ENCODE results near the gene NECTIN4.

Gene NECTIN4

DNA sequence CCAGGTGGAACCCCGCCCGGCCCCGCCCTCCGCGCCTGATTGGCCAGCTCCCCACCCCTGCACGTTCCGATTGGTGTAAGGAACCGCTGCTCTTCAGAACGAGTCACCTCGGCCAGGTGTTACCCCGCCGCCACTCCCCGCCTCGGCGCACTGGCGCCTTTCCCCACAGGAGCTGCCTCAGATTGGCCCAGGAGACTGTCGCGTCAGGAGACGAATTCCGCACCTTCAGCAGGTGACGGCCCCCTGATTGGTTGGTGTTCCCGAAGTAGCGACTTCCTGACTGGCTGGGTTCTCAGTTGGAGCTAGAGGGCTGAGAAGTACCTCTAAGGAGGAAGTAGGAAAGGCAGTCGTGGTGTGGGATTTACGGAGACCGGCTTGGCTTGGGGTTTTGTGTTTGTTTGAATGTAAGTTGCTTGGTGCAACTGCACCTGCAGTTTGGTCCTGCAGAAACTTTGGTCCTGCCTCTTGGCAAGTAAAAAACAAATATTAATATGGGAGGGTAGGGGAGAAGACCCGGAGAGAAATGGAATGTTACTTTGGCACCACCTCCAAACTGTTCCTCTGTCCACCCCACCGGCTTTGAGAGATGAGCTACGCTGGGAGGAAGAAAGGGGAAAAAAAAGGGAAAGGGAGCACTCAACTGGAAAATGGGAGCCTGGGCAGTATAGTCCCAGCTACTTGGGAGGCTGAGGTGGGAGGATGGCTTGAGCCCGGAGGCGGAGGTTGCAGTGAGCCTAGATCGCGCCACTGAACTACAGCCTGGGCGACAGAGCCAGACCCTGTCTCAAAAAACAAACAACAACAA, 68.0 kb downstream of the NECTIN4 start:
- no peak overlapping the region for H3K27ac ChIP-seq (ENCODE audit: low read depth, low read length)
- H3K9ac ChIP-seq (ENCODE audit: low read length), result peak overlapping the region; percentile 59
- H3K9me3 ChIP-seq (ENCODE audit: insufficient read depth, low read length), result no peaks in the 10 kb centered on the region

More for the DNA sequence above, 68.0 kb downstream of the NECTIN4 start:
- Histone ChIP-seq H4K20me1 (ENCODE audit: low read depth, low read length) (no peaks in the 10 kb centered on the region), H3K79me2 (ENCODE audit: insufficient read depth, low read length) (no peaks in the 10 kb centered on the region), H3F3A (ENCODE audit: insufficient read depth) (peaks cover 21% of the 10 kb centered on the region), H3K36me3 (ENCODE audit: low read length) (no peaks in the 10 kb centered on the region), H3K4me3 (ENCODE audit: insufficient read depth, low read length, poor library complexity, severe bottlenecking) (peak overlapping the region; percentile 77), H3K4me2 (ENCODE audit: low read depth, low read length, poor library complexity, severe bottlenecking) (peak overlapping the region; percentile 68), H3K27me3 (ENCODE audit: low read length) (0 out of 2 replicates have a peak, but pooled peaks cover 3% of the 10 kb centered on the region), H2AFZ (ENCODE audit: low read depth, low read length, severe bottlenecking) (peak overlapping the region; percentile 95), H3K9me2 (replicated peaks; ENCODE audit: insufficient read depth, low read length) (no peaks in the 10 kb centered on the region)
- TF ChIP-seq, protein P1, sequence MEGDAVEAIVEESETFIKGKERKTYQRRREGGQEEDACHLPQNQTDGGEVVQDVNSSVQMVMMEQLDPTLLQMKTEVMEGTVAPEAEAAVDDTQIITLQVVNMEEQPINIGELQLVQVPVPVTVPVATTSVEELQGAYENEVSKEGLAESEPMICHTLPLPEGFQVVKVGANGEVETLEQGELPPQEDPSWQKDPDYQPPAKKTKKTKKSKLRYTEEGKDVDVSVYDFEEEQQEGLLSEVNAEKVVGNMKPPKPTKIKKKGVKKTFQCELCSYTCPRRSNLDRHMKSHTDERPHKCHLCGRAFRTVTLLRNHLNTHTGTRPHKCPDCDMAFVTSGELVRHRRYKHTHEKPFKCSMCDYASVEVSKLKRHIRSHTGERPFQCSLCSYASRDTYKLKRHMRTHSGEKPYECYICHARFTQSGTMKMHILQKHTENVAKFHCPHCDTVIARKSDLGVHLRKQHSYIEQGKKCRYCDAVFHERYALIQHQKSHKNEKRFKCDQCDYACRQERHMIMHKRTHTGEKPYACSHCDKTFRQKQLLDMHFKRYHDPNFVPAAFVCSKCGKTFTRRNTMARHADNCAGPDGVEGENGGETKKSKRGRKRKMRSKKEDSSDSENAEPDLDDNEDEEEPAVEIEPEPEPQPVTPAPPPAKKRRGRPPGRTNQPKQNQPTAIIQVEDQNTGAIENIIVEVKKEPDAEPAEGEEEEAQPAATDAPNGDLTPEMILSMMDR (IDR thresholded peaks at IDR 0.05; ENCODE audit: insufficient read depth, low read length, poor library complexity, severe bottlenecking), result no peak
- TF ChIP-seq EZH2phosphoT487 (conservative IDR thresholded peaks at IDR 0.05; ENCODE audit: low read length), result no peak
